Gastrocnemius medialis (tissue), 4 donors: ENCODE data around the gene ZDHHC7. TPM values are rescaled to one million over a fixed set of nuclear protein-coding genes. Genes with fewer than 3 reads are reported as not detected.

Experiments
- ATAC-seq, 2 donors: fragments of 150-250 bp; one replicate each; pipeline ENCODE4 v1.9.1; 2016
- DNase-seq, 2 donors: peaks; one replicate each; pipeline ENCODE4 v3.0.0-alpha.2; 2019
- H3K27ac ChIP-seq, 4 donors: fragments of 200-600 bp; sonication (generic); 1 replicate in 1 of 4; 2 replicates in 3 of 4; pipeline ENCODE4 v1.5.1; 2016 to 2018; ENCODE audit warnings: mild to moderate bottlenecking in 2 of 4, moderate library complexity in 1 of 4
- H3K27me3 ChIP-seq, 3 donors: fragments of 200-600 bp; sonication (generic) in 2 of 3; 1 replicate in 1 of 3; 2 replicates in 2 of 3; pipeline versions ENCODE4 v1.5.1 to v1.6.0; 2016 to 2019; ENCODE audit warnings: mild to moderate bottlenecking in 1 of 3, moderate library complexity in 1 of 3
- H3K36me3 ChIP-seq, 2 donors: fragments of 200-600 bp; sonication (generic) in 1 of 2; one replicate each; pipeline ENCODE4 v1.5.1; 2017 to 2018
- H3K4me1 ChIP-seq, 2 donors: fragments of 200-600 bp; sonication (generic) in 1 of 2; one replicate each; pipeline ENCODE4 v1.5.1; 2016 to 2017; ENCODE audit warnings: mild to moderate bottlenecking in 2 of 2
- H3K4me3 ChIP-seq, 4 donors: fragments of 200-600 bp; sonication (generic) in 3 of 4; 1 replicate in 1 of 4; 2 replicates in 3 of 4; pipeline ENCODE4 v1.5.1; 2016 to 2019; ENCODE audit warnings: mild to moderate bottlenecking in 2 of 4
- H3K9me3 ChIP-seq, 3 donors: fragments of 200-600 bp; sonication (generic) in 2 of 3; 1 replicate in 1 of 3; 2 replicates in 2 of 3; pipeline ENCODE4 v1.5.1; 2016 to 2019
- CTCF ChIP-seq, 5 experiments: fragments of 450-650 bp in 3 of 5; fragments of 200-600 bp in 2 of 5; sonication (generic) in 2 of 5; IDR thresholded peaks in 4 of 5; conservative IDR thresholded peaks in 1 of 5; 1 replicate in 4 of 5; 2 replicates in 1 of 5; pipeline ENCODE4 v1.5.1; 2016 to 2019; ENCODE audit warnings: antibody characterized with exemption in 5 of 5, mild to moderate bottlenecking in 3 of 5, moderate library complexity in 3 of 5
- POLR2A ChIP-seq, 2 donors: fragments of 450-650 bp; IDR thresholded peaks; one replicate each; pipeline ENCODE4 v1.6.1; 2017; ENCODE audit warnings: antibody characterized with exemption in 2 of 2, mild to moderate bottlenecking in 2 of 2, moderate library complexity in 2 of 2
- in situ Hi-C, 4 donors: fragments of 200-750 bp; cut with MboI; loops; one replicate each; pipeline versions ENCODE4 v1.15.0 to v1.8.0; 2017; ENCODE audit warnings: low sequenced_read_pairs in 4 of 4
- intact Hi-C: fragments of 100-400 bp; cut with DNase I; formaldehyde crosslinking; loops from one replicate; pipeline ENCODE4 v1.15.1; 2023; ENCODE audit warnings: low total_unique reads
- total RNA-seq, 4 donors: library from RNA; depleted of rRNA; stranded (reverse); fragments of >200 nt; gene quantifications; one replicate each; pipeline versions ENCODE4 v1.1.0 to v1.2.3, GENCODE V29; 2016

Gene ZDHHC7
- total RNA-seq, 4 donors from 2014 or later: 55.0 to 93.5 (median 68.4) TPM

DNA sequence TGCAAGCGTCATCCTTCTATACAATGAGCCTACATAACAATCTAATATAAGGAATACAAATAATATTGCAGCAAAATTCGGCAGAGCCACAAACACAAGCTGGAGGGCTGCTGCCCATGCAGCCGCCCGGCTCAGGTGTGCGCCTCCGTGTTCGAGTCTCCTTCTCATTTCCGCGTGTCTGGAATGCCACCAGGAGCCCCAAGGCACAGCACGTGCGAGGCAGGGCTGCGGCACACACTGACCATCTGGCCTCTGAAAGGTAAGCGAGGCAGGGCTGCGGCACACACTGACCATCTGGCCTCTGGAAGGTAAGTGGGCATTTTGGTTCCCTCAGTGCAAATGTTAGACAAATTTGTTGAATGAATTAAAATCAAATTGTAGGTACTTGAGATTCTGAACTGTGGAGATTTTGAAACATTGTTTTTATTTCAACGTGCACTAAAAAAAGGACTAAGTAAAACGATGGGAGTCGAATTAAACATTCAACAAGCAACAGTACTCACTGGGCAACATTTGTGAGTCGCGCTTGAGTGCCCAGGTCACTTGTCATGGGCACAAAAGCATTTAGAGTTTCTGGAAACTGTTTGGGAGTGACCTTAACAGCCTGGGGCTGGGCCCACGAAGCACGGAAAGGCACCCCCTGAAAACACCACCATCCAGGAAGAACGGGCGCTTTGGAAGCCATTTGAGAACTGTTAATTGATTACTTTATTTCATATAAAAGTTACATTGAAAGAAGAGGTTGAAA is 37.4 kb downstream of the ZDHHC7 start:
- Histone ChIP-seq H3K36me3 (peaks cover 0 to 44% of the 10 kb centered on the region in 2 donors), H3K27ac (peak overlapping the region in 3 of 4 donors; percentile 70 to 84 (median 76)), H3K4me3 (no peak overlapping the region), H3K27me3 (no peaks in the 10 kb centered on the region), H3K4me1 (peaks cover 9 to 18% of the 10 kb centered on the region in 2 donors), H3K9me3 (no peaks in the 10 kb centered on the region)
- DNase-seq (no peak), ATAC-seq (no peak)
- in situ Hi-C loops (loop anchor here in 3 of 4 donors (5.0 to 25.0 kb wide), 4 partner anchors 112 to 462 kb away; partner anchors contain the start of genes KLHL36 (in 1 of the 3) and MEAK7 (in 1 of the 3)), intact Hi-C loops (no loop called here)
- TF ChIP-seq CTCF (IDR thresholded peaks at IDR 0.05 in 4 of 5, conservative IDR thresholded peaks at IDR 0.05 in 1 of 5): no peak
- TF ChIP-seq POLR2A (IDR thresholded peaks at IDR 0.05): no peak

DNA sequence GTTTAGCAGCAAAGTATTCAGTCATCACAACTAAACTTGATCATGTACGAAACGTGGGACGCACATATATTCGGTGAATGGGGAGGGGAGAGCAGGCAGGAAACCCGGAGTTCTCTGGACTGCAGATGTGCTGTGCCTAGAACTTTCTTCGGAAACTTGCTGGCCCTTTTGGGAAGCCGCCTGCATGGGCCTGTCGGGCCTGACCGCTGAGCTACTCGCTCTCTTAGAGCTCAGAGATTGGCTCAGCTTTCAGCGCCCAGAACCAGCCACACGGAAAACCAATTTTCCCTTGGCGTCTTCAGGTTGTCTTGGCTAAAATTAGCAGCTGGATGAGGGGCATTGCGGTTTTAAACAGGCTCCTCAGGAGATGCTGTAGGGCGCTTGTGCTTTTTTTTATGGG is 38.1 kb downstream of the ZDHHC7 start:
- no peak for DNase-seq
- Histone ChIP-seq H3K36me3 (peaks cover 0 to 42% of the 10 kb centered on the region in 2 donors), H3K4me3 (no peak overlapping the region), H3K27me3 (no peaks in the 10 kb centered on the region), H3K27ac (peak overlapping the region; percentile 69 to 84 (median 73)), H3K9me3 (no peaks in the 10 kb centered on the region), H3K4me1 (peaks cover 9 to 18% of the 10 kb centered on the region in 2 donors)
- ATAC-seq: no peak
- intact Hi-C loops (no loop called here), in situ Hi-C loops (loop anchor here in 3 of 4 donors (5.0 to 25.0 kb wide), 4 partner anchors 111 to 461 kb away; partner anchors contain the start of genes KLHL36 (in 1 of the 3) and MEAK7 (in 1 of the 3))
- no peak for TF ChIP-seq CTCF (IDR thresholded peaks at IDR 0.05 in 4 of 5, conservative IDR thresholded peaks at IDR 0.05 in 1 of 5)
- no peak for TF ChIP-seq POLR2A (IDR thresholded peaks at IDR 0.05)

DNA sequence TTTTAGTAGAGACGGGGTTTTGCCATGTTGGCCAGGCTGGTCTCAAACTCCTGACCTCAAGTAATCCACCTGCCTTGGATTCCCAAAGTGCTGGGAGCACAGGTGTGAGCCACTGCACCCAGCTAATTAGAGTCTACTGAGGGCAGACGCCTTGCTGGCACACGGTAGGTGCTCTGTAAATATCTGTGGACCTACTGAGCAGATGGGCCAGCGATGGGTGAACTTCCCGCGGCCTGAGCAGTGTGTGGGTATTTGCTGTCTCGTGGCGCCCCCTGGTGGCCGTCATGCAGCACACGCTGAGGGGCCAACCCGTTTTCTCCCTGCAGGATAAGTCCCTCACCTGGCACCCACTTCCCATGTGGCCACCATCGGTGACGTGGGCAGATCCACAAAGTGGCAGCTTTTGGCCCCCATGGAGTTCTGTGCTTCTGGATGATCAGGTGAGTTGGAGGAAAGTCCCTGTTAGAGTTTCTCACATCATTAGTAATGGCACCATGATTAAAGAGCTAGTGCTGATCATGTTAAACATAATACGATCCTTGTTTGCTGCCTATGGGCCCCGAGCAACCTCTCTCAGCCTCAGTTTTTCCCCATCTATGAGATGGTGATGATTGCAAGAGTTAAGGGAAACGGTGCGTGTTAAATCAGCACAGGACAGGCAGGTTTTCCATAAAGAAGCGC is 40.7 kb downstream of the ZDHHC7 start:
- intact Hi-C loops: loop anchor here (1.0 to 2.0 kb wide), 3 partner anchors 45 to 460 kb away; no protein-coding TSS in a partner anchor
- H3K4me1 ChIP-seq: peaks cover 9 to 12% of the 10 kb centered on the region in 2 donors
- TF ChIP-seq POLR2A (IDR thresholded peaks at IDR 0.05) (no peak), CTCF (IDR thresholded peaks at IDR 0.05 in 4 of 5, conservative IDR thresholded peaks at IDR 0.05 in 1 of 5) (peak; percentile 82 to 97 (median 96))
- in situ Hi-C loops: loop anchor here in 3 of 4 donors (5.0 to 25.0 kb wide), 4 partner anchors 108 to 458 kb away; partner anchors contain the start of genes KLHL36 (in 1 of the 3) and MEAK7 (in 1 of the 3)
- H3K27ac ChIP-seq: no peak overlapping the region
- ATAC-seq (peak; percentile 49 to 78), DNase-seq (peak; percentile 65 to 74)
- H3K27me3 ChIP-seq: no peaks in the 10 kb centered on the region
- no peaks in the 10 kb centered on the region for H3K9me3 ChIP-seq
- no peak overlapping the region for H3K4me3 ChIP-seq
- H3K36me3 ChIP-seq: peaks cover 0 to 16% of the 10 kb centered on the region in 2 donors

GRCh38 chr16:84967828-84968227 is 43.5 kb downstream of the ZDHHC7 start:
- DNase-seq (no peak), ATAC-seq (no peak)
- TF ChIP-seq CTCF (IDR thresholded peaks at IDR 0.05 in 4 of 5, conservative IDR thresholded peaks at IDR 0.05 in 1 of 5) (no peak), POLR2A (IDR thresholded peaks at IDR 0.05) (no peak)
- H3K4me3 ChIP-seq: no peak overlapping the region
- intact Hi-C loops (no loop called here), in situ Hi-C loops (loop anchor here (10.0 to 25.0 kb wide), 4 partner anchors 106 to 456 kb away; partner anchors contain the start of genes KLHL36 (in 1 of the 4) and MEAK7 (in 1 of the 4))
- no peaks in the 10 kb centered on the region for H3K36me3 ChIP-seq
- peaks cover 7% of the 10 kb centered on the region in 2 donors for H3K4me1 ChIP-seq
- no peak overlapping the region for H3K27ac ChIP-seq
- no peaks in the 10 kb centered on the region for H3K9me3 ChIP-seq
- no peaks in the 10 kb centered on the region for H3K27me3 ChIP-seq
